ENCODE data around the gene OR6A2. TPM values are rescaled to one million over a fixed set of nuclear protein-coding genes. Genes with fewer than 3 reads are reported as not detected.
A peak's percentile ranks its signal among the peaks of the same experiment; 100 is the strongest.

OR6A2 gene
- total RNA-seq, 1 donor from 2014 or later: not detected

DNA sequence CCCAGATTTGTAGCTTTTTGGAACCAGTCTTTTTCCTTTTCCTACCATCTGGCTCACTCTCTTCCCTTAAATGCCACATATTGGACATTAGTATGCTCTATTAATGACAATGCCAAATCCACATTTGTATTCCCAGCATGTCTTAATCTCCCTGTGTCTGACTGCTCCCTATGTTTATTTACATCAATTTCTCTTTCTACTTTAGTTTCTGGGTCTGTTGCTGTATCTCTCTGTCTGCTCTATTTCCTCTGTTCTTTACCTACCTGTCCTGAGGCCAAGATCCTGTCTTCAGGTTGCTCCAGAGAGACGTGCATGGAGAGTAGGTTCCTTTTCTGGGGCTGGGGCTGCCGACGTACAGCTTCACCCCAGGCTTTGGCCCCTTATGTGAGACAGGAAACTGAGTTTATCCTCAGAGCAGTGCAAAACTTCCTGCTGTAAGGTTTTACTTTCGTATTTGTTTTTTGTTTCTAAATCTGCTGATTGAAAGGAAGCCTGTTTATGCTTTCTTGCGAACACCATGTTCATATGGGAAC, 53.3 kb downstream of the OR6A2 start:
- Histone ChIP-seq H3K4me1 (peaks cover 21% of the 10 kb centered on the region), H3K27me3 (ENCODE audit: low read depth) (no peaks in the 10 kb centered on the region), H3K36me3 (no peaks in the 10 kb centered on the region), H3K9me3 (replicated peaks) (no peaks in the 10 kb centered on the region), H3K4me3 (peak overlapping the region; percentile 60), H3K27ac (replicated peaks) (peak overlapping the region; percentile 85)
- TF ChIP-seq, protein P1, sequence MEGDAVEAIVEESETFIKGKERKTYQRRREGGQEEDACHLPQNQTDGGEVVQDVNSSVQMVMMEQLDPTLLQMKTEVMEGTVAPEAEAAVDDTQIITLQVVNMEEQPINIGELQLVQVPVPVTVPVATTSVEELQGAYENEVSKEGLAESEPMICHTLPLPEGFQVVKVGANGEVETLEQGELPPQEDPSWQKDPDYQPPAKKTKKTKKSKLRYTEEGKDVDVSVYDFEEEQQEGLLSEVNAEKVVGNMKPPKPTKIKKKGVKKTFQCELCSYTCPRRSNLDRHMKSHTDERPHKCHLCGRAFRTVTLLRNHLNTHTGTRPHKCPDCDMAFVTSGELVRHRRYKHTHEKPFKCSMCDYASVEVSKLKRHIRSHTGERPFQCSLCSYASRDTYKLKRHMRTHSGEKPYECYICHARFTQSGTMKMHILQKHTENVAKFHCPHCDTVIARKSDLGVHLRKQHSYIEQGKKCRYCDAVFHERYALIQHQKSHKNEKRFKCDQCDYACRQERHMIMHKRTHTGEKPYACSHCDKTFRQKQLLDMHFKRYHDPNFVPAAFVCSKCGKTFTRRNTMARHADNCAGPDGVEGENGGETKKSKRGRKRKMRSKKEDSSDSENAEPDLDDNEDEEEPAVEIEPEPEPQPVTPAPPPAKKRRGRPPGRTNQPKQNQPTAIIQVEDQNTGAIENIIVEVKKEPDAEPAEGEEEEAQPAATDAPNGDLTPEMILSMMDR (IDR thresholded peaks at IDR 0.05; ENCODE audit: borderline replicate concordance): no peak
- intact Hi-C loops (cut with micrococcal nuclease): no loop called here
- no peak for DNase-seq

DNA sequence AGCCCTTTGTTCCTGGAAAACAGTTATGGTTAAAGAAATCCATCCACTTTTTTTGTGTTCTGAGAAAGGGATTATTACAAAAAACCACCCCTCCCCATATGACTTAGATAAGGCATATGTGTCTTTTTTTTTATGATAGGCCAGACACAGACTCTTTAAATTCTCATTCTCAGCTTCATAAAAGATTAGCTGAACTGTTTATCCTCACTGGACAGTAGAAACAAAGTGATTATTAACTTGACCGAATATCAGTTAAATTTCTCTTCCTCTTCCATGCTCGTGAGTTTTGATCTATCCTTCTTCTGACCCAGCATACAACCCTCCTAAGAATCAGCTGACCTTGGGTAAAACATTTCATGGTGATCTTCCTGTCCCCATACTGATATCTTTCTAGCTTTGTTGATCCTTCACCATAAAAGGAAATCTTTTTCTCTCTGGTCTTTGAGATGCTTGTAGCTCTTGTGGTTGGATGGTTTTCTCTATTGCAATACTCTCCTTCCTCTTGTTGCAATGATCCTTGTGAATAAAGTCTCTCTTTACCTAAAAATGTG, 53.9 kb downstream of the OR6A2 start:
- intact Hi-C loops (cut with micrococcal nuclease): no loop called here
- DNase-seq: no peak
- peaks cover 21% of the 10 kb centered on the region for H3K4me1 ChIP-seq
- H3K36me3 ChIP-seq: no peaks in the 10 kb centered on the region
- TF ChIP-seq, protein P1 (IDR thresholded peaks at IDR 0.05; ENCODE audit: borderline replicate concordance): no peak
- H3K9me3 ChIP-seq (replicated peaks): no peaks in the 10 kb centered on the region
- H3K4me3 ChIP-seq: peak overlapping the region; percentile 60
- H3K27me3 ChIP-seq (ENCODE audit: low read depth): no peaks in the 10 kb centered on the region
- H3K27ac ChIP-seq (replicated peaks): peak overlapping the region; percentile 85

DNA sequence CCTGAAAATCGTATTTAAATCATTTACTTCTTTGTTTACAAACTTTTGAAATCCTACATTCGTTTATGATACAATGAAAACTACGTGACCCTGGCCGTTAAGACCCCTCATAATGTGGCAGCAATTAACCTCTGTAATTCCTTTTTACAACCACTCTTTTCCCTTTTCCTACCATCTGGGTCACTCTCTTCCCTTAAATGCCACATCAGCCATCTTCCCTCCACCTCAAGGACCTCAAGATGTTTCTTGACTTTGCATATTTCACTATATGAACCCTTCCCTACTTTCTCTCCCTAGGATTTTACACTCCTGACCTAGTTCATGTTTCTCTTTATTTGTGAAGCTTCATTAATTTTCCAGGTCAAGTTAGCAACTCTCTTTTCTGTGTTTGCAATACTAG, 54.5 kb downstream of the OR6A2 start:
- no peaks in the 10 kb centered on the region for H3K27me3 ChIP-seq (ENCODE audit: low read depth)
- peak overlapping the region; percentile 60 for H3K4me3 ChIP-seq
- H3K36me3 ChIP-seq: no peaks in the 10 kb centered on the region
- TF ChIP-seq, protein P1 (IDR thresholded peaks at IDR 0.05; ENCODE audit: borderline replicate concordance): no peak
- peaks cover 21% of the 10 kb centered on the region for H3K4me1 ChIP-seq
- H3K9me3 ChIP-seq (replicated peaks): no peaks in the 10 kb centered on the region
- intact Hi-C loops (cut with micrococcal nuclease): no loop called here
- peak overlapping the region; percentile 85 for H3K27ac ChIP-seq (replicated peaks)
- no peak for DNase-seq

- TF ChIP-seq, protein P1 (IDR thresholded peaks at IDR 0.05; ENCODE audit: borderline replicate concordance): no peak
- H3K4me1 ChIP-seq: peaks cover 26% of the 10 kb centered on the region
- no peaks in the 10 kb centered on the region for H3K9me3 ChIP-seq (replicated peaks)
- no peak overlapping the region for H3K27ac ChIP-seq (replicated peaks)
- intact Hi-C loops (cut with micrococcal nuclease): no loop called here
- no peak overlapping the region for H3K4me3 ChIP-seq
- no peak for DNase-seq
- no peaks in the 10 kb centered on the region for H3K36me3 ChIP-seq
- no peaks in the 10 kb centered on the region for H3K27me3 ChIP-seq (ENCODE audit: low read depth)
Measured at GRCh38 chr11:6742260-6742659, 57.2 kb downstream of the OR6A2 start.

Other genes starting within 250 kb of the OR6A2 start
- 19.2 TPM for gene RRP8, start 196.1 kb downstream of the OR6A2 start, total RNA-seq
- 192 TPM for gene ILK, start 195.9 kb downstream of the OR6A2 start, total RNA-seq
- gene TAF10, start 187.5 kb downstream of the OR6A2 start, total RNA-seq: 106 TPM
- 84.2 TPM for gene TPP1, start 180.3 kb downstream of the OR6A2 start, total RNA-seq
- 9.5 TPM for gene DCHS1, start 143.9 kb downstream of the OR6A2 start, total RNA-seq
- 40.2 TPM for gene MRPL17, start 116.3 kb downstream of the OR6A2 start, total RNA-seq
- gene OR2AG2, start 27.7 kb downstream of the OR6A2 start, total RNA-seq: not detected
- not detected for gene OR2AG1, start 16.7 kb downstream of the OR6A2 start, total RNA-seq
- gene OR10A5, start 46.0 kb upstream of the OR6A2 start, total RNA-seq: not detected
- not detected for gene OR10A2, start 63.4 kb upstream of the OR6A2 start, total RNA-seq
- not detected for gene OR10A4, start 76.9 kb upstream of the OR6A2 start, total RNA-seq
- gene OR2D2, start 92.8 kb upstream of the OR6A2 start, total RNA-seq: not detected
- gene OR2D3, start 121.3 kb upstream of the OR6A2 start, total RNA-seq: not detected
- gene ZNF215, start 126.7 kb upstream of the OR6A2 start, total RNA-seq: 0.77 TPM
- 0.96 TPM for gene ZNF214, start 220.7 kb upstream of the OR6A2 start, total RNA-seq
- gene NLRP14, start 220.8 kb upstream of the OR6A2 start, total RNA-seq: not detected

Data from left ventricle myocardium inferior (tissue), 1 donor.